Endothelial cell of umbilical vein (primary cell): ENCODE data around the gene PKD1. TPM values are rescaled to one million over a fixed set of nuclear protein-coding genes. Genes with fewer than 3 reads are reported as not detected.
A peak's percentile ranks its signal among the peaks of the same experiment; 100 is the strongest.
"Not testable (repeated sequence)": the region's sequence is repeated elsewhere in the genome, so short reads cannot be mapped to it uniquely, and the experiment has no call there.

ENCODE experiments used
- BruUV-seq: library from RNA; stranded (reverse); fragments of 400-500 nt; replicated peaks from 2 replicates; lab custom pipeline; 2021; lab: Mats Ljungman, UMichigan
- CTCF ChIA-PET: fragments of 300-600, 350-600 bp; sonication (Branson Sonifier 250); formaldehyde crosslinking; loops from one replicate; lab custom pipeline; 2021; ENCODE audit warnings: antibody characterized with exemption, inconsistent platforms; lab: Charles Lee
- POLR2A ChIA-PET: fragments of 300-600, 350-600 bp; sonication (Branson Sonifier 250); formaldehyde crosslinking; loops from one replicate; lab custom pipeline; 2021; ENCODE audit warnings: antibody characterized with exemption, inconsistent platforms; lab: Charles Lee
- DNase-seq: peaks from one replicate; pipeline ENCODE4 v3.0.0-alpha.2; 2011; ENCODE audit warnings: low read depth, low spot score
- FAIRE-seq: peaks from 2 replicates; lab custom pipeline; 2011; peaks lifted over from hg19 to GRCh38; lab: Jason Lieb, UNC
- H2AFZ ChIP-seq: 2 replicates; pipeline ENCODE4 v1.6.0; 2012; ENCODE audit warnings: low read depth, low read length, control low read depth, inconsistent platforms
- H3K27ac ChIP-seq: 2 replicates; pipeline ENCODE4 v1.5.1; 2011; ENCODE audit warnings: low read depth, mild to moderate bottlenecking, control low read depth, low read length, moderate library complexity; ENCODE audit not compliant: insufficient read depth
- H3K27me3 ChIP-seq, 2 experiments: 2 replicates each; pipeline versions ENCODE4 v1.6.0 to v1.6.1; 2011; ENCODE audit warnings: low read length in 2 of 2, mixed read lengths in 1 of 2; ENCODE audit not compliant: control insufficient read depth in 2 of 2, insufficient read depth in 2 of 2
- H3K36me3 ChIP-seq, 2 experiments: 2 replicates in 1 of 2; 3 replicates in 1 of 2; pipeline ENCODE4 v1.5.1; 2011; ENCODE audit warnings: low read length in 2 of 2, mild to moderate bottlenecking in 1 of 2, moderate library complexity in 1 of 2; ENCODE audit not compliant: control insufficient read depth in 2 of 2, insufficient read depth in 2 of 2; ENCODE audit errors: extremely low read depth in 1 of 2
- H3K4me1 ChIP-seq: 3 replicates; pipeline ENCODE4 v1.5.1; 2011; ENCODE audit warnings: mild to moderate bottlenecking, low read length; ENCODE audit not compliant: control insufficient read depth, insufficient read depth; ENCODE audit errors: extremely low read depth
- H3K4me2 ChIP-seq: 2 replicates; pipeline ENCODE4 v1.6.1; 2011; ENCODE audit warnings: low read length, control low read depth, mixed read lengths; ENCODE audit not compliant: insufficient read depth
- H3K4me3 ChIP-seq, 3 experiments: fragments of 200-600 bp in 1 of 3; sonication (generic), shearing (Covaris generic) in 1 of 3; replicated peaks in 1 of 3; 2 replicates each; pipeline ENCODE4 v1.5.1; 2011 to 2016; ENCODE audit warnings: control low read depth in 3 of 3, low read length in 3 of 3, mild to moderate bottlenecking in 2 of 3, inconsistent platforms in 1 of 3, low read depth in 1 of 3, moderate library complexity in 1 of 3; ENCODE audit not compliant: insufficient read depth in 1 of 3
- H3K79me2 ChIP-seq: 2 replicates; pipeline ENCODE4 v1.6.0; 2012; ENCODE audit warnings: low read length, inconsistent platforms; ENCODE audit not compliant: control insufficient read depth, insufficient read depth
- H3K9ac ChIP-seq: replicated peaks from 2 replicates; pipeline ENCODE3; 2011; ENCODE audit warnings: low read length, control low read depth; ENCODE audit not compliant: insufficient read depth; ENCODE audit errors: extremely low read depth
- H3K9me1 ChIP-seq: replicated peaks from 3 replicates; pipeline ENCODE4 v1.6.0; 2011; ENCODE audit warnings: mild to moderate bottlenecking, low read length; ENCODE audit not compliant: control insufficient read depth, insufficient read depth; ENCODE audit errors: extremely low read depth
- H3K9me3 ChIP-seq: replicated peaks from 2 replicates; pipeline ENCODE4 v1.5.1; 2012; ENCODE audit warnings: low read length, inconsistent platforms; ENCODE audit not compliant: control insufficient read depth, insufficient read depth
- H4K20me1 ChIP-seq: replicated peaks from 2 replicates; pipeline ENCODE3; 2011; ENCODE audit warnings: mild to moderate bottlenecking, low read length; ENCODE audit not compliant: control insufficient read depth, insufficient read depth; ENCODE audit errors: extremely low read depth
- dilution Hi-C: fragments of 300-500 bp; cut with MboI; formaldehyde crosslinking; loops from one replicate; pipeline ENCODE4 v1.15.0; 2019; ENCODE audit warnings: low sequenced_read_pairs; ENCODE audit not compliant: extremely low pct_ligation_motif_present
- intact Hi-C: fragments of 100-400 bp; cut with micrococcal nuclease; formaldehyde crosslinking; loops from one replicate; pipeline ENCODE4 v1.10.0; 2022
- polyA plus RNA-seq, 4 experiments: library from polyadenylated mRNA; depleted of rRNA in 3 of 4; stranded (reverse) in 3 of 4; unstranded in 1 of 4; fragments of >200 nt; gene quantifications; 2 replicates each; pipeline versions ENCODE4 v1.2.1 to v1.2.3, GENCODE V29; 2011 to 2012; ENCODE audit warnings: missing spikeins in 1 of 4
- total RNA-seq: library from RNA; stranded (reverse); gene quantifications from 2 replicates; pipeline ENCODE4 v1.2.3, GENCODE V29; 2021

PKD1 gene
- total and polyA plus RNA-seq, 2 donors (not counting 3 experiments of a cell fraction or from before 2014, with no cell fraction given): 52.5 to 102 TPM

DNA sequence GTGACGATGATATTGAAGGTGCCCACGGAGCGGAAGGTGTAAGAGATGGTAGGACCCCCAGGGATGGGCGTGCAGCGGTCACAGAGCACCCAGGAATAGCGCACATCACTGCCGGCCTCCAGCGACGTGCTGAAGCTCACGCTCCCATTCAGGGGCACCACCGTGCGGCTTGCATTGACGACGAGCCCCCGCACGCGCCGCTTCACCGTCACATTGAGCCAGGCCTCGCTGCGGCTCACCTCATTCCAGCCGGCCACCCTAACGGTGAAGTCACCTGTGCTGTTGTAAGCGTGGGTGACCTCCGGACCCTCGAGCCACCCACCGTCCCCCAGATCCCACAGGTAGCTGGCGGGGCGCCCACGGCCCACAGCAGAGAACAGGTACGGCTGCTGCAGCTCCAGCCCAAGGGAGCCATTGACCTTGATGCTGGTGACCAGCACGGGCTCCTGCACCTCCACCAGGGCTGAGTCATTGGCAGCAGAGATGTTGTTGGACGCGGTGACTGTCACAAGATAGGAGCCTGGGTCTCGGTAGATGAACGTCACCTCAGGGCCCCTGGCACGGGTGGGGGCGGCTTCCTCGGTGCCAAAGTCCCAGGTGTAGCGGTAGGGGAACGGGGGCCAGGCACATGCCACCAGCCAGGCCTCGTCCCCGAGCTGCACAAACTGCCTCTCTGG is 25.2 kb downstream of the PKD1 start:
- CTCF ChIA-PET, H3K9ac ChIP-seq, H3K27me3 ChIP-seq, H3K4me1 ChIP-seq, H4K20me1 ChIP-seq, H3K79me2 ChIP-seq, H2AFZ ChIP-seq, H3K9me1 ChIP-seq, H3K9me3 ChIP-seq, DNase-seq, H3K27ac ChIP-seq, BruUV-seq, H3K4me3 ChIP-seq, dilution Hi-C loops, POLR2A ChIA-PET, H3K4me2 ChIP-seq, FAIRE-seq, intact Hi-C loops: not testable (repeated sequence)
- peaks cover 0 to 13% of the 10 kb centered on the region in 2 experiments for H3K36me3 ChIP-seq

- BruUV-seq, DNase-seq, H3K4me1 ChIP-seq, dilution Hi-C loops, H4K20me1 ChIP-seq, H3K4me3 ChIP-seq, FAIRE-seq, CTCF ChIA-PET, H3K79me2 ChIP-seq, intact Hi-C loops, H3K9me3 ChIP-seq, H3K9me1 ChIP-seq, H3K27ac ChIP-seq, H3K4me2 ChIP-seq, H2AFZ ChIP-seq, H3K27me3 ChIP-seq, H3K9ac ChIP-seq, POLR2A ChIA-PET: not testable (repeated sequence)
- peaks cover 0 to 13% of the 10 kb centered on the region in 2 experiments for H3K36me3 ChIP-seq
Observed at GRCh38 chr16:2109872-2110271, 25.8 kb downstream of the PKD1 start.

DNA sequence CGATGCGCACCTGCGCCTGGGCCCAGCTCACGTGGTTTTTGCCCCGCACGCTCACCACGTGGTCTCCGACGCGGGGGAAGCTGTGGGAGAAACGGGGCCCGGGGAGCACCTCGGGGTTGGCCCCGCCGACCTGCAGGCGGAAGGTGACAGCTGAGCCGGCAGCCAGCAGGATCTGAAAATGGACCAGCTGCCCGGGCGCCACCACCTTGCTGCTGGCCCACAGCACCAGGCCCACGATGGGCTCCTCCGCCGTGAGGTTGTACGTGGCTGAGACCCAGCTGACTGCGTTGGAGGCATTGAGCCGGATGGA is 26.5 kb downstream of the PKD1 start:
- H3K4me1 ChIP-seq, H3K9me3 ChIP-seq, H3K27me3 ChIP-seq, intact Hi-C loops, H2AFZ ChIP-seq, H3K9me1 ChIP-seq, H3K27ac ChIP-seq, DNase-seq, dilution Hi-C loops, H3K4me3 ChIP-seq, BruUV-seq, CTCF ChIA-PET, H3K79me2 ChIP-seq, FAIRE-seq, POLR2A ChIA-PET, H3K4me2 ChIP-seq, H4K20me1 ChIP-seq, H3K9ac ChIP-seq: not testable (repeated sequence)
- peaks cover 0 to 13% of the 10 kb centered on the region in 2 experiments for H3K36me3 ChIP-seq

DNA sequence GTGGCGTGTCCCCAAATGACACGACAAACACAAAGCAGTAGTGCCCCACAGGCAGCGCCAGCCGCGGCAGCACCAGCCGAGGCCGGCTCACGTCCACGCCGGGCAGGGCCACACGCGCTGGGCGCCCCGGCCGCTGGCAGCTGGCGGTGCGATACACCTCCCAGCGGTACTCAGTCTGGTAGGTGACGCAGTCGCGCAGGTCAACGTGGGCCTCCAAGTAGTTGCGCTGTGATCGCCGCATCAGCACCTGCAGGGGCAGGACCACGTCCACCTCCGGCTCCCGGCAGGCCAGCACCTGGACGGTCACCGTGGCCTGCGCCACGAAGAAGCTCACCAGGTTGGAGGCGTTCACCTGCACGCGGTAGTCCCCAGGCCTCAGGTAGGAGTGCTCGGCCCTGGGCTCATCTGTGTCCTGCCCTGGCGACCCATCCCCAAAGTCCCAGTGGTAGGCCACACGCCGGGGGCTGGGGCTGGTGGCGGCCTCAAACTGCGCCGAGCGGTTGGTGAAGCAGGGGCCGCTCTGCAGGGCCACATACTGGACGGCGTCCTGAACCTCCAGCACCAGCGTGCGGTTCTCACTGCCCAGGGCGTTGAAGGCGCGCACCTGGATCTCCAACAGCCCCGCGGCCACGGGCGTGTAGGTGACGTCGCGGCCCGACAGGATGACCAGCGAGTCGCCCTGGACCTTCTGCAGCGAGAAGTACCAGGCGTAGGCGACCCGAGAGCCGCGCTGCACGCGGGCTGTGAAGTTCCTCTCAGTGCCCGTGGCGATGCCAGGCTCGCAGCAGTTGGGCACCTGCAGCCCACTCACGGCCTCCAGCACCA is 27.0 kb downstream of the PKD1 start:
- dilution Hi-C loops, H3K27me3 ChIP-seq, H3K9me1 ChIP-seq, H3K4me2 ChIP-seq, FAIRE-seq, POLR2A ChIA-PET, intact Hi-C loops, H2AFZ ChIP-seq, H3K4me1 ChIP-seq, H4K20me1 ChIP-seq, H3K79me2 ChIP-seq, CTCF ChIA-PET, H3K27ac ChIP-seq, H3K4me3 ChIP-seq, H3K9me3 ChIP-seq, H3K9ac ChIP-seq: not testable (repeated sequence)
- peak; percentile 1 for DNase-seq
- TSS peak; percentile 4 for BruUV-seq
- peaks cover 0 to 11% of the 10 kb centered on the region in 2 experiments for H3K36me3 ChIP-seq
